GM18511 (cell line): Measurements from ENCODE around the gene EFCAB13.

Source experiments
- ATAC-seq: cut with Tn5 transposase; IDR thresholded peaks from one replicate; pipeline ENCODE4 v1.9.1; 2021; ENCODE audit warnings: mild to moderate bottlenecking, moderate library complexity; ENCODE audit not compliant: unreplicated experiment

Gene EFCAB13

GRCh38 chr17:47291242-47291873, 32.4 kb upstream of the EFCAB13 start:
- ATAC-seq: no peak

- no peak for ATAC-seq
These were observed 31.5 kb upstream of the EFCAB13 start for GRCh38 chr17:47292206-47292605.

GRCh38 chr17:47295037-47295873, 28.5 kb upstream of the EFCAB13 start:
- no peak for ATAC-seq

GRCh38 chr17:47295874-47296255, 27.9 kb upstream of the EFCAB13 start:
- no peak for ATAC-seq

- no peak for ATAC-seq
These were observed 25.9 kb upstream of the EFCAB13 start for GRCh38 chr17:47297661-47298400.

GRCh38 chr17:47298712-47299111, 25.0 kb upstream of the EFCAB13 start:
- no peak for ATAC-seq

GRCh38 chr17:47299239-47299910, 24.4 kb upstream of the EFCAB13 start:
- ATAC-seq: no peak

GRCh38 chr17:47300718-47301117, 23.0 kb upstream of the EFCAB13 start:
- no peak for ATAC-seq

- no peak for ATAC-seq
These were observed 22.6 kb upstream of the EFCAB13 start for GRCh38 chr17:47301161-47301560.

- no peak for ATAC-seq
These were observed 21.9 kb upstream of the EFCAB13 start for GRCh38 chr17:47301831-47302230.

GRCh38 chr17:47304186-47304585, 19.6 kb upstream of the EFCAB13 start:
- no peak for ATAC-seq

- ATAC-seq: no peak
These were observed 18.3 kb upstream of the EFCAB13 start for GRCh38 chr17:47305302-47305923.

- ATAC-seq: no peak
These were observed 13.5 kb upstream of the EFCAB13 start for GRCh38 chr17:47310186-47310733.

- no peak for ATAC-seq
These were observed 12.3 kb upstream of the EFCAB13 start for GRCh38 chr17:47311420-47311819.

GRCh38 chr17:47315451-47316266, 8.1 kb upstream of the EFCAB13 start:
- no peak for ATAC-seq

- ATAC-seq: no peak
These were observed 7.4 kb upstream of the EFCAB13 start for GRCh38 chr17:47316311-47316710.

GRCh38 chr17:47317119-47317518, 6.6 kb upstream of the EFCAB13 start:
- no peak for ATAC-seq

GRCh38 chr17:47318197-47318918, 5.4 kb upstream of the EFCAB13 start:
- no peak for ATAC-seq
